Measurements from ENCODE around the gene RAD51AP1. TPM values are rescaled to one million over a fixed set of nuclear protein-coding genes. Genes with fewer than 3 reads are reported as not detected.

RAD51AP1 gene, protein sequence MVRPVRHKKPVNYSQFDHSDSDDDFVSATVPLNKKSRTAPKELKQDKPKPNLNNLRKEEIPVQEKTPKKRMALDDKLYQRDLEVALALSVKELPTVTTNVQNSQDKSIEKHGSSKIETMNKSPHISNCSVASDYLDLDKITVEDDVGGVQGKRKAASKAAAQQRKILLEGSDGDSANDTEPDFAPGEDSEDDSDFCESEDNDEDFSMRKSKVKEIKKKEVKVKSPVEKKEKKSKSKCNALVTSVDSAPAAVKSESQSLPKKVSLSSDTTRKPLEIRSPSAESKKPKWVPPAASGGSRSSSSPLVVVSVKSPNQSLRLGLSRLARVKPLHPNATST
- 14.5 to 30.1 TPM (median 19.3 TPM) in 5 replicates for total RNA-seq (2022; extraction: Qiagen RNA extraction; ENCODE audit: low read depth)

DNA sequence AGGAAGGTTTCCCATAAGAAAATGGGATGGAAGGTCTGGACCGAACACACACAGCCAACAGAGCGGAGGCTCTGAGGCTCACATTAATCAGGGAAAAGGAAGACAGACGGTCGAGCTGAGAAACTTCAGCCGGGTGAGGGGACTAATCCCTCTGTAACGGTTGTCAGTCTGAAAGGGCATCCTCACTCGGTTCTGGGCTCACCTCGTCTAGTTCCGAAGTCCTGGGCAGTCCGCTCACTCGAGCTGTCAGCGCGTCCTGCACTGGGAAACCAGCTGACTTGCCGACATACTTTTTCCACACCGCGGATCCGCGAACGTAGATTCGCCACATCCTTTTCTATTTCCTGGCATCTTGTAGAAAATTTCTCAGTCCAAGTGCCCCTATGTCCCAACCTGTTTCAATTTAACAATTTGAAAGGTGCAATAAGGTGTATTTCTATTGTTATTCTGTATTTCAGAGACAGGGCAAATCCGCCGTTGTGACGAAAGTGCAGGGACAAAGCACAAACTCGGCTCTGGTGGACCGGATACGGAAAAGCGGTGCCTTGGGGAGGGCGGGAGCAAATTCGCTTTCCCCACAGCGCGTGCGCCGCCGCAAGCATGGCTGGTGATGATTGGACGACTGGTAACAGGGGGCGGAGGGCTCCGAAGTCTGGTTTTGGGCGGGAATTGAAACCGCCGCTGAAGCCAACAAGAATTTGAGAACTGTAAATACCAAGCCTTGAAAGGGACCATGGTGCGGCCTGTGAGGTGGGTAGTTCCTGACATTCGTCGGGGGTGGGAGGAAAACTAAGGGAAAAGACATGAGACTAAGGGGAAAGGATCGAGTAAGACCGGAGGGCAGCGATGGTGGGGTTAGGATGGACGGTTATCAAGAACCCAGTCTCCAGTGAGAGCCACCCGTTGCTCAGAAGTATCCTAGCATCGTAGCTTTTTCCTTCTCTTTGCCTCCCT lies at the start of gene RAD51AP1:
Gene RAD51AP1 (plus strand): TSS at position 684 of the 954 bp plus-strand sequence. CDS start 50 bp downstream, at position 734.

DNA sequence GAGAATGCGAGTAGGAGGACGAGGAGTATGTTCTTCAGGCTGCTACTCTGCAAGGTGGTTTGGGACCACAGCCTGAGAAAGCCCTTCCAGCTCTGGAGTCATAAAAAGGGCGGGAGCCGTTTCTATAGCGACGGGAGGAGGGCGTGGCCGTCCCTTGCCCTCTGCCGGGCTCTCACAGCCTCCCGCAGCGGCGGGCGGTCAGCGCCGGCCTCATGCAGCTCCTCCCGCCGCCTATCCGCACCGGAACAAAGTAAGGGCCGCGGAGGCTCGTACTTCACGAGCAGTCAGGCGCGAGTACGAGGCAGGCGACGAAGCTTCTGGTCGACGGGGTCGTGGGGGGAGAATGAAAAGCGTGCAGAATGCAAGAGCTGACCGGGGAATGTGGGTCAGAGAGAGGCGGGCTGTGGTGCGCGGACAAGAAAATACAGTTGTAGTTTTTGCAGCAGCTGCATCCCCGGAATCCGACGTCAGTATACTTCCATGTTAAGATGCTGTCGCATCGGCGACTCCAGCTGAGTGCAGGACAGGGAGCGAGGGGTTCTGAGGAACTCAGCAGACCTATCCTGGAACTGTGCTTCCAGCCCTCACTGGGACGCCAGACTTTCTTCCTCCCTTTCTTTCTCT lies 23.5 kb downstream of the RAD51AP1 start, which contains the start of gene DYRK4:
Gene DYRK4 (plus strand): TSS at position 175 of the 624 bp plus-strand sequence. CDS start 38 bp downstream, at position 213.

Other genes with a start within 250 kb of the RAD51AP1 start
- gene TIGAR, start 217.7 kb upstream of the RAD51AP1 start, total RNA-seq (2022; extraction: Qiagen RNA extraction; ENCODE audit: low read depth), result 42.4 to 58.8 TPM (median 49.6 TPM) in 5 replicates
- not detected in 5 replicates for gene FGF23, start 159.2 kb upstream of the RAD51AP1 start, total RNA-seq (2022; extraction: Qiagen RNA extraction; ENCODE audit: low read depth)
- not detected in 5 replicates for gene FGF6, start 93.1 kb upstream of the RAD51AP1 start, total RNA-seq (2022; extraction: Qiagen RNA extraction; ENCODE audit: low read depth)
- 44.3 to 48.4 TPM (median 46.0 TPM) in 5 replicates for gene DYRK4, start 23.3 kb downstream of the RAD51AP1 start, total RNA-seq (2022; extraction: Qiagen RNA extraction; ENCODE audit: low read depth)
- gene AKAP3, start 110.2 kb downstream of the RAD51AP1 start, total RNA-seq (2022; extraction: Qiagen RNA extraction; ENCODE audit: low read depth), result 0.07 to 1.2 TPM (median 0.08 TPM) in 3 of 5 replicates, not detected in the others
- 109 to 116 TPM (median 111 TPM) in 5 replicates for gene NDUFA9, start 110.2 kb downstream of the RAD51AP1 start, total RNA-seq (2022; extraction: Qiagen RNA extraction; ENCODE audit: low read depth)
- not detected in 5 replicates for gene GALNT8, start 181.5 kb downstream of the RAD51AP1 start, total RNA-seq (2022; extraction: Qiagen RNA extraction; ENCODE audit: low read depth)